Subcutaneous adipose tissue (tissue), 4 donors: ENCODE results near the gene SMARCA4. TPM values are rescaled to one million over a fixed set of nuclear protein-coding genes. Genes with fewer than 3 reads are reported as not detected.

ENCODE experiments used
- total RNA-seq, 4 donors: library from RNA; depleted of rRNA; stranded (reverse); fragments of >200 nt; gene quantifications; one replicate each; pipeline ENCODE4 v1.1.0, GENCODE V29; 2016
- TF ChIP-seq, protein P1 (sequence below): fragments of 450-650 bp; IDR thresholded peaks from one replicate; pipeline ENCODE4 v1.5.1; 2016; ENCODE audit warnings: low read depth, mild to moderate bottlenecking, control low read depth, antibody characterized with exemption, moderate library complexity

Gene SMARCA4
- total RNA-seq, 4 donors from 2014 or later: 29.7 to 57.5 (median 39.1) TPM

DNA sequence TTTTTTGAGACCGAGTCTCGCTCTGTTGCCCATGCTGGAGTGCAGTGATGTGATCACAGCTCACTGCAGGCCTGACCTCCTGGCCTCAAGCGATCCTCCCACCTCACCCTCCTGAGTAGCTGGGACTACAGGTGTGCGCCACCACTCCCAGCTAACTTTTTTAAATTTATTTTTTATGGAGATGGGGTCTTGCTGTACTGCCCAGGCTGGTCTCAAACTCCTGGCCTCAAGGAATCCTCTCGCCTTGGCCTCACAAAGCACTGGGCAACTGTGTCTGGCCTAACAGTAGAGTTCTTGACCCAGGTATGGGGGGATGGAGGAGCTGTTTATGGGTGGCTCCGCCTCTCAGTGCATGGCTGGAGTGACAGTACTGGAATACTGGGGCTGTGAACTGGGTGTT is 59.6 kb downstream of the SMARCA4 start:
- TF ChIP-seq, protein P1, sequence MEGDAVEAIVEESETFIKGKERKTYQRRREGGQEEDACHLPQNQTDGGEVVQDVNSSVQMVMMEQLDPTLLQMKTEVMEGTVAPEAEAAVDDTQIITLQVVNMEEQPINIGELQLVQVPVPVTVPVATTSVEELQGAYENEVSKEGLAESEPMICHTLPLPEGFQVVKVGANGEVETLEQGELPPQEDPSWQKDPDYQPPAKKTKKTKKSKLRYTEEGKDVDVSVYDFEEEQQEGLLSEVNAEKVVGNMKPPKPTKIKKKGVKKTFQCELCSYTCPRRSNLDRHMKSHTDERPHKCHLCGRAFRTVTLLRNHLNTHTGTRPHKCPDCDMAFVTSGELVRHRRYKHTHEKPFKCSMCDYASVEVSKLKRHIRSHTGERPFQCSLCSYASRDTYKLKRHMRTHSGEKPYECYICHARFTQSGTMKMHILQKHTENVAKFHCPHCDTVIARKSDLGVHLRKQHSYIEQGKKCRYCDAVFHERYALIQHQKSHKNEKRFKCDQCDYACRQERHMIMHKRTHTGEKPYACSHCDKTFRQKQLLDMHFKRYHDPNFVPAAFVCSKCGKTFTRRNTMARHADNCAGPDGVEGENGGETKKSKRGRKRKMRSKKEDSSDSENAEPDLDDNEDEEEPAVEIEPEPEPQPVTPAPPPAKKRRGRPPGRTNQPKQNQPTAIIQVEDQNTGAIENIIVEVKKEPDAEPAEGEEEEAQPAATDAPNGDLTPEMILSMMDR: no peak

DNA sequence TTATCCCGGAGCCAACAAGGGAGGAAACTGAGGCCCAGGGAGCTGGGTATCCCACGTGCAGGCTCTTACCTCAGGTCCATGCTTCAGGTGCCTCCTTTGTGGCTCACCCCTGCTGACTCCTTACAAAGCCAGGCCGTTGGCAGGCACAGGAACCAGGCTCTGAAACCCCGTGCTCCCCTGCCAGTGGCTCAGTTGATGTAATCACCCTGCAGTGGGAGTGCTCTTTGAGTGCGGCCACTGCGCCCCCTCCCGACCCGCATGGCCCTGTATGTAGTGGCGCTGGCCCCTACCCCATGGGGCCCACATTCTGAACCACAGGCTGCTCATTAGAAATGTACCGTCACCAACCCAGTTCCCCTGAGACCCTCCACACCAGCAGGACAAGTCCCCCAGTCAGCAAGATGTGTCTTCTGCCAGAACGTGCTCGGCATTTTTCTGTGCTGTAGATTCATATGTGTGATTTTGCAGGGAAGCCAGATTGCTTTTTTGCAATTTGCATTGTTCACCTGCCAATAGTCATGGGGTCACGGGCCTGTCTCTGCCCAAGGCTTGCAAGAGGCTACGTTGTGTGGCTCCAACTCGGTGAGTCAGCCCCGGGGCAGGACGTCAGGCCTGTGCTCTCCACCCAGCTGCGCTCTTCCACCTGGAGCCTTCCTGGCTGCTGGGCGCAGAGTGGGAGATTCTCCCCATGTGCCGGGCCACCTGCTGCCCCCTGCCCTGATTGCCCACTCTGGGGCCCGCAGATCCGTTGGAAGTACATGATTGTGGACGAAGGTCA is 60.3 kb downstream of the SMARCA4 start:
- TF ChIP-seq, protein P1: no peak

DNA sequence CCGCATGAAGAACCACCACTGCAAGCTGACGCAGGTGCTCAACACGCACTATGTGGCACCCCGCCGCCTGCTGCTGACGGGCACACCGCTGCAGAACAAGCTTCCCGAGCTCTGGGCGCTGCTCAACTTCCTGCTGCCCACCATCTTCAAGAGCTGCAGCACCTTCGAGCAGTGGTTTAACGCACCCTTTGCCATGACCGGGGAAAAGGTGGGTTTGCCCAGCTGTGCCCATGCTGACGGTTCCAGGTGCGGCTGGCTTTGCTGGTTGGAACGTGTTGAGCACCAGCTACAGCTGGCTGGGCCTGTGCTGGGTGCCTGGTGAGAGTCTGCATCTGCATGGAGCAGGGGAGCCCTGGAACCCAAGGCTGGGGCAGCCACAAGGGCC is 60.9 kb downstream of the SMARCA4 start:
- TF ChIP-seq, protein P1: no peak

DNA sequence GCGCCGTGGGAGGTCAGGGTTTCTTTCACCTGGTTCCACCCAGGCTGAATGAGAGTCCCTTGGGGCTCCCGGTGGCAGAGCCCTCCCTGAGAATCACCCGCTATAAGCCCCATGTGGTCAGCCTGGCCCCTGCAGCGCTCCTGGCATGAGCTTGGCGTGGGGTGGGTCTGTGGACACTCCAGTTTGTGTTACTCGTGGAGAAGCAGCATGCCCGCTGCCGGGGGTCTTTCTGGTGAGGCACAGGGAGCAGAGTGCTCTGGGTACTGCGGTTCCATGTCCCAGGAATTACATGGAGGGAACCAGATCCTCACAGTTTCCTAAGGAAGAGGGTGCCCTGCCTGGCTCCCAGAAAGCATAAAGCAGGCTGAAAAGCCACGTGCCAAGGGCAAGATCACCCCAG is 62.2 kb downstream of the SMARCA4 start:
- TF ChIP-seq, protein P1: no peak

DNA sequence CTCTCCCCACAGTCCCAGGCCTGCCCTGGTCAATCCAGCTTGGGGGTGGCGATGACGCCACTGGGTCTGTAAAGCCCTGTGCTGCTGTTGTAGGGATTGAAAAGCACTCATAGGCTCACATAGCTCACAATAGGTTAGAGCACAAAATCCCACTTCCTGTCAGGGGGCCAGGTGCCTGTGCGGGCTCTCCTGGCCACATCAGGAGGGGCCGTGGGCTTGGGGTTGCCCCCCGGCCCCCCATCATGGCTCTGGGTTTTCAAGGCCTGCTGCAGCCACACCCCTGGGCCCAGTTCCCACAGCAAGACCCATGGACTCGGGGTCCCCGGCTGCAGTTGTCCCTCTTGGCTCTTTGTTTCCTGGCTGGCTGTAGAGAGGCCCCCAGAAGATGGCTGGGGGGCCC is 62.9 kb downstream of the SMARCA4 start:
- TF ChIP-seq, protein P1: no peak

DNA sequence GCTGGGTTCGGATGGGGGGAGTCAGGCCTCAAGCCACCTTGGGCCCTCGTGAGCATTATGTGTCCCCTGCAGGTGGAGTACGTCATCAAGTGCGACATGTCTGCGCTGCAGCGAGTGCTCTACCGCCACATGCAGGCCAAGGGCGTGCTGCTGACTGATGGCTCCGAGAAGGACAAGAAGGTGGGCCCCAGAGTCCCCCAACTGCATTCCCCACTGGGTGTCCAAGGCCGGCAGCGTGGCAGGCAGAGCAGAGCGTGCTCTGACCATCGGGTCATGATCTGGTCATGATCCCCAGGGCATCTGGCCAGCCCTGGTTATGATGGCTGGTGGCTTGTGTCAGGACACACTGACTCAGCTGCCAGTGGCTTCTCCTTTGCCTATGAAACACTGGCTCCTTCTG is 63.4 kb downstream of the SMARCA4 start:
- TF ChIP-seq, protein P1: no peak

DNA sequence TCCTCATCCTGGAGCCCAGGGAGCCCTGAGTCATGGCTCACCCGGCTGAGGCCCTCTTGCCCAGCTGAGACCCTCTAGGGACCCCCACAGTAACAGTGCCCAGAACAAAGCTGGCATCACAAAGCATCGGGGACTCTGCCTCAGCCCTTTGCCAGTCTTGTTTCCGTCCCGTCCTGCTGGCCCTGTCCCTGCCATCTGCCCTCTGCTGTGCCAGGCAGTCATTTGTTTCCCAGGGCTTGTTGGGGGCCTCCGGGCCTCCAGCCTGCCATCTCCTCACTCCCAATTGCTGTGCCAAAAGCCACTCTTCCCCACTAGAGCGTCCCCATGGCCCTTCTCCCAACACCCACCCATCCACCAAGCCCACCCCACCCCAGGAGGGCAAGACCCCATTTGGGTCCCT is 64.2 kb downstream of the SMARCA4 start:
- TF ChIP-seq, protein P1: no peak
